ENCODE results near the gene CLEC16A. TPM values are rescaled to one million over a fixed set of nuclear protein-coding genes. Genes with fewer than 3 reads are reported as not detected.

CLEC16A gene
- total and polyA plus RNA-seq, 9 of the 15 experiments (the other 6 are each of a cell fraction or from before 2014, with no cell fraction given): 1.00 to 22.3 (median 10.0) TPM

- TF ChIP-seq TSHZ1 (CRISPR knock-in tag; IDR thresholded peaks at IDR 0.05) (no peak), ARID4B (CRISPR knock-in tag; IDR thresholded peaks at IDR 0.05) (no peak)
- TF ChIP-seq, protein P1, sequence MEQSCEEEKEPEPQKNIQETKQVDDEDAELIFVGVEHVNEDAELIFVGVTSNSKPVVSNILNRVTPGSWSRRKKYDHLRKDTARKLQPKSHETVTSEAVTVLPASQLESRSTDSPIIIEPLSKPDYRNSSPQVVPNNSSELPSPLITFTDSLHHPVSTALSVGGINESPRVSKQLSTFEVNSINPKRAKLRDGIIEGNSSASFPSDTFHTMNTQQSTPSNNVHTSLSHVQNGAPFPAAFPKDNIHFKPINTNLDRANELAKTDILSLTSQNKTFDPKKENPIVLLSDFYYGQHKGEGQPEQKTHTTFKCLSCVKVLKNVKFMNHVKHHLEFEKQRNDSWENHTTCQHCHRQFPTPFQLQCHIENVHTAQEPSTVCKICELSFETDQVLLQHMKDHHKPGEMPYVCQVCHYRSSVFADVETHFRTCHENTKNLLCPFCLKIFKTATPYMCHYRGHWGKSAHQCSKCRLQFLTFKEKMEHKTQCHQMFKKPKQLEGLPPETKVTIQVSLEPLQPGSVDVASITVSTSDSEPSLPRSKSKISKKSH (CRISPR knock-in tag; IDR thresholded peaks at IDR 0.05): no peak
Measured at GRCh38 chr16:11224096-11224893, 279.9 kb downstream of the CLEC16A start (continued).

Measured in K562 (cell line).